GM04503 (cell line): ENCODE results near the gene RGS19.

Experiments used
- DNase-seq: peaks from one replicate; pipeline ENCODE4 v3.0.0-alpha.2; 2012; ENCODE audit warnings: low read depth

RGS19 gene

DNA sequence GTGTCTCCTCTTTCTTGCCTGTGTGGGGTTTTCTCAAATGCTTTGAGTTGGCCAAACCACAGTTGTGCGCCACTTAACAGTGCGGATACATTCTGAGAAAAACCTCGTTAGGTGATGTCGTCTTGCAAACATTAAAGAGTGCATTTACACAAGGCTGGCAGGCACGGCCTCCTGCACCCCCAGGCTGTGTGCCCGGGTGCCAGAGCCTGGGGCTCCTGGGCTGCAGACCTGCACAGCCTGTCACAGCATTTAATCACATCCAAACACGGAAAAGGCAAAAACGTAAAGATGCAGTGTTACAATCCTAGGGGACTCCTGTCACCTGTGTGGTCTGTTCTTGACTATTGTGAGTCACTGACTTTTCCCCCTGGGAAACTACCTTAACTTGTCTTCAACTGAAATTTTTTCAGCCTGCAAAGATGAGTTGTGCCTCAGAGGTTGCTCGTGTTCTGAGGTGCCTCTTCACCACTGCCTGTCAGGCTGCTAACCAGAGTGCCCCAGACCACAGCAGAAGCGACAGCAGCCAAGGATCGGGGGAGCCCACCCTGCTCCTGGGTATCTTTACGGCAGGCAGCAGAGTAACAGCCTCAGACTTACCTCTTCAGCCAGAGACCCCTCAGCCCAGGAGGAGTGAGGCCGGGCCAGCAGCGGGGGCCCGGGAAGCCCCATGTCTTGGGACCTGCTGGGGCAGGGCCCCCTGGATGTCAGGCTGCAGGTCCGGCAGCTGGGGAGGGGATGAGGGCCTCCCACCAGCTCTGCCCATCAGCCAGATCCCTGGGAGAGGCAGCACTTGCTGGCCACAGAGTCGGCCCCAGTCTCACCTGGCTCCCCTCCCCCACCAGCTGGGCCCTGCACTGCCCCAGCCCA is 44.0 kb downstream of the RGS19 start:
- no peak for DNase-seq

- DNase-seq = no peak
Observed at GRCh38 chr20:64033981-64034493, 45.3 kb downstream of the RGS19 start.

DNA sequence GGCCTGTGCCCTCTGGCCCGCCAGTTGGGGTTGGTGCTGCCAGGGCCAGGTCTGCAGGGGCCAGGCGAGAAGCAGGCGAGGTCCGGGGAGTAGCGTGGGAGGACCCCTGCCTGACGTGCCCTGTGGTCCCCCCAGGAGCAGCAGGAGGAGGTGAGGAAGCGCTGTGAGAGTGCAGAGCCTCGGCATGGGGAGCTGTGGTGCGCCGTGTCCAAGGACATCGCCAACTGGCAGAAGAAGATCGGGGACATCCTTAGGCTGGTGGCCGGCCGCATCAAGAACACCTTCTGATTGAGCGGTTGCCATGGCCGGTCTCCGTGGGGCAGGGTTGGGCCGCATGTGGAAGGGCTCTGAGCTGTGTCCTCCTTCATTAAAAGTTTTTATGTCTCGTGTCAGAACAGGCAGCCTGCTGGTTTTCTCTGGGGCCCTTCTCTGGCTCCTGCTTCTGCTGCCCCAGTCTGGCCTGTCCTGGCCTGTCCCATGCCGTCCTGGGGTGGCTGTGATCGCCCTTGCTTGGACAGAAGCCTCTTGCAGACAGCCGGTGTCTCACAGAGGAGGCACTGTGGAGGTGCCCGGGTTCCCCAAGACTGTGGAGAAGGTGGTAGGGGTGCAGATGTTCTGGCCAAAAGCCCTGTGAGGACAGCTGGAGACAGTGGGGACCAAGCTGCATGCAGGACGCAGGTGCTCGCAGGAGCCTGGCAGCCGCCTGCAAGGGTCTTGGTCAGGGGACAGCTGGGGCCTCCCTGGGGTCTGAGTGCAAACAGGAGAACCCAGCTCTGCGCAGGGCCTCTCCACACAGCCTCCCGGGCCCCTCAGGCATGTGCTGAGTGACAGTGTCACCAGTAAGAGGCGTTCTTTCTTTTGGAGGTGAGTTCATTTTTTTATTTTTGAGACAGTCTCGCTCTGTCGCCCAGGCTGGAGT is 46.4 kb downstream of the RGS19 start:
- DNase-seq = no peak

- DNase-seq = no peak
Observed at GRCh38 chr20:64031822-64032314, 47.5 kb downstream of the RGS19 start.

DNA sequence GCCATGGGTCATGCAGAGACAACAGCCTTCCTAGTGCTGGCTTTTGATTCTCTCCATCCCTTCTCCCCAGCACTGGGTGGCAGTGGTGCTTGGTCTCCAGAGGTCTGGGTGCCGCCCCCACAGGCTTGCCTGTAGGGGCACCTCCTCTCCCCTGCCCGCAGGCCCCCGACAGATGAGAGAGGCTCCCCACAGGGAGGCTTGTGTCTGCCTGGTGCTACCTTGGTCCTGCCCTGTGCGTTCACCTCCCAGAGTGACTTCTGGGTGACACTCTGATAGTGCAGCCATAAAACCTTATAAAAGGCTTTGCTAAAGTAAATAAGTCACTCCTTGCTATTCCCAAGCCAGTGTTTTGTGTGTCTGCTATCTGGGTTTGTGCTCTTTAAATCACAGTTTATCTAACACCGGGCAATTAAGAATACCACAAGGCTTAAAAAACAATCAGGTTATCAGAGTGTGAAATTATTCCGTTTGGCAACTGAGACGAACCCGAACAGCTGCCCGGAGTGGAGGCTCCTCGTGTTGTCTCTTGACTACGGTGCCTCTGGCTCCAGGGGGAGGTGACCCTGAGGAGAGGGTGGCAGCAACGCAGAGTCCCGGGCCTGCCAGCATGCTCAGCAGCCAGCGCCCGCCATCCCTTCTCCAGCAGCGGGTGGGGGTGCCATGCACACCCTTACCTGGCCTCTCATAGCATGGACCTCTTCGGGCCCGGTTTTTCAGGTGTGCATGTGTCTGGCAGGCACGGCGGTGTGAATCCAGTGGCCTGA is 48.8 kb downstream of the RGS19 start:
- no peak for DNase-seq

- DNase-seq = no peak
Observed at GRCh38 chr20:64029293-64030117, 49.8 kb downstream of the RGS19 start.

GRCh38 chr20:64027981-64028685 is 51.2 kb downstream of the RGS19 start:
- DNase-seq = no peak

DNA sequence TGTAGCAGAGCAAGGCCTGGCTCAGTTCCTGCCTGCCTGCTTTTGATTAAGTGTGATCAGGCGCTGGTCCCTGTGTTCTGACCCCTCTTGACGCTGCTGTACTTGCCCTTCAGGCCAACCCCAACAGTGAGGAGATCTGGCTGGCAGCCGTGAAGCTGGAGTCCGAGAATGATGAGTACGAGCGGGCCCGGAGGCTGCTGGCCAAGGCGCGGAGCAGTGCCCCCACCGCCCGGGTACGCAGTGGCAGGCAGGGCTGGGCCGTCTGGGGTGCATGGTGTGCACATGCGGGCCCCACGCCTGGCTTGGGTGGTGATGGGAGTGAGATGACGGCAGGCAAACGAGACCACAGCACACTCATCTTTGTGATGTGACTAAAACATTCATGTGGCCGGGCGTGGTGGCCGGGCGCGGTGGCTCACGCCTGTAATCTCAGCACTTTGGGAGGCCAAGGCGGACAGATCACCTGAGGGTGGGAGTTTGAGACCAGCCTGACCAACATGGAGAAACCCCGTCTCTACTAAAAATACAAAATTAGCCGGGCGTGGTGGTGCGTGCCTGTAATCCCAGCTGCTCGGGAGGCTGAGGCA is 53.4 kb downstream of the RGS19 start:
- DNase-seq = no peak

GRCh38 chr20:64025101-64025825 is 54.1 kb downstream of the RGS19 start:
- no peak for DNase-seq

DNA sequence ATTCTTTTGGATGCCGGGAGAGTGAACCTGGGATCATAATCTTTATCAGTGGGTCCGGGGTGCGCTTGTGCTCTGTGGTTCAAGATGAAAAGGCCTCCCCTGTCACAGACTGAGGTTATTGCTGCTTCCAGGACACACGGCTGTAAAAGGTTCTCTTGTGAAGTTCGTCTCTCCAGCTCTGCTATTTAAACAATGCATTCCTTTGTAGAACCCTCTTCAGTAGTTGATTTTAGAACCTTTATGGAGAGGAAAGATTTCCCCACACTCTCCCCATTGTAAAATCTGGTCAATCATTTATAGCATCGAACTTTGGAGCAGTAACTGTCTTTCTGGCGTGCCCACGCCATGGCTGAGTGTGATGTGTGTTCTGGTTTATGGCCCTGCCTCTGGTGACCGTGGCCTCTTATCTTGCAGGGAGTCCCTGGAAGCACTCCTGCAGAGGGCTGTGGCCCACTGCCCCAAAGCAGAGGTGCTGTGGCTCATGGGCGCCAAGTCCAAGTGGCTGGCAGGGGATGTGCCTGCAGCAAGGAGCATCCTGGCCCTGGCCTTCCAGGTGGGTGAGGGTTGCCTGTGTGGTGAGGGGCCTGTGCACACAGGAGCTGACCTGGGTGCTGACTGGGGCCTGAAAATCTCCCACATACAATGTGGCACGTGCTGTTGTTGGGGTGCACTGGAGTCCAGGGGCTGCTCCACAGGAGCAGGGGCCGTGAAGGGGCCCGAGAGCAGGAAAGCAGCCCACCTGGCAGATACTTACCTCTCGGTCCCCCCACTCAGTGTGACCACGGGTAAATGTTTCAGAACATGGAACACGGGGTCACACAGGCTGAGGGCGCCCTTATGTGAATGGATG is 55.0 kb downstream of the RGS19 start:
- no peak for DNase-seq

GRCh38 chr20:64023361-64024140 is 55.8 kb downstream of the RGS19 start:
- DNase-seq = no peak
